NT2/D1 (cell line): ENCODE results near the gene ROR1.

Experiments used
- SUZ12 ChIP-seq: IDR thresholded peaks from 2 replicates; pipeline ENCODE4 v1.6.1; 2011; ENCODE audit not compliant: insufficient read length, insufficient read depth; ENCODE audit errors: extremely low read depth
- YY1 ChIP-seq: IDR thresholded peaks from 2 replicates; pipeline ENCODE4 v1.6.1; 2011; ENCODE audit not compliant: insufficient read length, insufficient read depth
- ZNF274 ChIP-seq: IDR thresholded peaks from 2 replicates; pipeline ENCODE4 v1.6.1; 2011; ENCODE audit warnings: mild to moderate bottlenecking, low read depth, low read length

DNA sequence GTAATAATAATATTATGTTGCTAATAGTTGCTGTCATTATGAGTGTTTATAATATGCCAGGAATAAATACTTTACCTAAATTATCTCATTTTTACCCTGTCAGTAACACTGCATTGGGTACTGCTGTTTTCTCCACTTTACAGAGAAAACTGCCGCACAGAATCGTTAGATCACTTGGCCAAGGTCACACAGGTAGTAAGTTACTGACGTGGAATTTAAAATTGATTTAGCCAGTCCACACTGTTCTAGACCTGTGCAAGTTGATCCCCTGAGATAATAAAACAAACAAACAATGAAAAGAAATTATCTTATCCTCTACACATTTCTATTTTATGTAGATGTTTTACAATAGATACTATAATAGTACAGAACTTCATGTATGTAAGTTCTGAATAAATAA lies 174.1 kb downstream of the ROR1 start:
- no peak for TF ChIP-seq ZNF274
- TF ChIP-seq SUZ12 = no peak
- TF ChIP-seq YY1 = no peak
